IPS-NIHi7 (cell line): ENCODE results near the gene NOL6.
"Not testable (repeated sequence)": the region's sequence is repeated elsewhere in the genome, so short reads cannot be mapped to it uniquely, and the experiment has no call there.

Experiments
- DNase-seq: peaks from one replicate; pipeline ENCODE4 v3.0.0; 2012; ENCODE audit warnings: mixed read lengths; ENCODE audit errors: extremely low spot score

The NOL6 gene, protein sequence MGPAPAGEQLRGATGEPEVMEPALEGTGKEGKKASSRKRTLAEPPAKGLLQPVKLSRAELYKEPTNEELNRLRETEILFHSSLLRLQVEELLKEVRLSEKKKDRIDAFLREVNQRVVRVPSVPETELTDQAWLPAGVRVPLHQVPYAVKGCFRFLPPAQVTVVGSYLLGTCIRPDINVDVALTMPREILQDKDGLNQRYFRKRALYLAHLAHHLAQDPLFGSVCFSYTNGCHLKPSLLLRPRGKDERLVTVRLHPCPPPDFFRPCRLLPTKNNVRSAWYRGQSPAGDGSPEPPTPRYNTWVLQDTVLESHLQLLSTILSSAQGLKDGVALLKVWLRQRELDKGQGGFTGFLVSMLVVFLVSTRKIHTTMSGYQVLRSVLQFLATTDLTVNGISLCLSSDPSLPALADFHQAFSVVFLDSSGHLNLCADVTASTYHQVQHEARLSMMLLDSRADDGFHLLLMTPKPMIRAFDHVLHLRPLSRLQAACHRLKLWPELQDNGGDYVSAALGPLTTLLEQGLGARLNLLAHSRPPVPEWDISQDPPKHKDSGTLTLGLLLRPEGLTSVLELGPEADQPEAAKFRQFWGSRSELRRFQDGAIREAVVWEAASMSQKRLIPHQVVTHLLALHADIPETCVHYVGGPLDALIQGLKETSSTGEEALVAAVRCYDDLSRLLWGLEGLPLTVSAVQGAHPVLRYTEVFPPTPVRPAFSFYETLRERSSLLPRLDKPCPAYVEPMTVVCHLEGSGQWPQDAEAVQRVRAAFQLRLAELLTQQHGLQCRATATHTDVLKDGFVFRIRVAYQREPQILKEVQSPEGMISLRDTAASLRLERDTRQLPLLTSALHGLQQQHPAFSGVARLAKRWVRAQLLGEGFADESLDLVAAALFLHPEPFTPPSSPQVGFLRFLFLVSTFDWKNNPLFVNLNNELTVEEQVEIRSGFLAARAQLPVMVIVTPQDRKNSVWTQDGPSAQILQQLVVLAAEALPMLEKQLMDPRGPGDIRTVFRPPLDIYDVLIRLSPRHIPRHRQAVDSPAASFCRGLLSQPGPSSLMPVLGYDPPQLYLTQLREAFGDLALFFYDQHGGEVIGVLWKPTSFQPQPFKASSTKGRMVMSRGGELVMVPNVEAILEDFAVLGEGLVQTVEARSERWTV

DNA sequence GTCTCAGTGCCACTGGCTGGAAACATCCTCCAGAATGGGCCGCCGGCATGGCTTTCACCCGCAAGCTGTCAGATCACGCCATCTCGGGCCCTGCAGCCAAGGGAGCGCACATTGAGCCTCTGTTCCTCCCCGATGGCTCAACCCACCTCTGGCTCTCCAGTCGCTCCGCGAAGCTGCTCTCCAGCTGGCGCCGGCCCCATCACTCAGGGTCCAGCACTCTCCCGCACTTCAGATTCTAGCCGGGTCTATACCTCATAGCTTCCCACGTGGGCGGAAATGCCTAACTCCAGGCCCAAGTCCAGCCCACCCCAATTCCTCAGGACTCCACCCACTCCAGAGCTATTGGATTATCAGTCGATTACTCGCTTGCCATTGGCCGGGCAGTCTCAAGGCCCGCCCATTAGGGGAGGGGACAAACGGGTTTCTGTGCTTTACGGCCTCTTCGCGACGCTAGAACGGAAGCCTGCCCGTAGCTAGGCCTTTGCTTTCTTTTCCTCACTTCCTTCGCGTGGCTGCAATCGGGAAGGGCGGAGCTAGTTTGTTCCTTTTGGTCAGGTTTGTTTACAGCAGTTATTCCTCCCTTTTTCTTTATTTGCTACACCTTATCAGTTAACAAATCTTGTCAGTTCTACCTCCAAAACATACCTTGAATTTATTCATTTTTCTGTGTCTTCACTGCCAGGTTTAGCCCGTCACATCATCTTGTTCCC, at the start of gene NOL6:
TSS of gene NOL6 (minus strand) at position 282 of the 710 bp plus-strand sequence. CDS start at position 200, 82 bp downstream.
- peak; percentile 98 for DNase-seq

DNA sequence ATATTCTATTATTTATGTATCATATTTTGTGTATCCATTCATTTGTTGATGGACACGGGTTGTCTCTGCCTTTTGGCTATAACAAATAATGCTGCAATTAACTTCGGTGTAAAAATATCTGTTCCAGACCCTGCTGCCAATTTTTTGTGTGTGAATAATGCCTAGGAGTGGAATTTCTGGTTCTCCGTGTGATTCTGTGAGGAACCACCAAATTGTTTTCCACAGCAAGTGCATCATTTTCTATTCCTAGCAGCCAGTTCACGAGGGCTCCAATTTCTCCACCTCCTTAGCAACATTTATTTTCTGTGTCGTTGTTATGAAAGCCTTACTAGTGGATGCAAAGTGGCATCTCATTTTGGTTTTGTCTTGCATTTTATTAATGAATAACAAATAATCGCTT, 48.1 kb upstream of the NOL6 start:
- DNase-seq: not testable (repeated sequence)

DNA sequence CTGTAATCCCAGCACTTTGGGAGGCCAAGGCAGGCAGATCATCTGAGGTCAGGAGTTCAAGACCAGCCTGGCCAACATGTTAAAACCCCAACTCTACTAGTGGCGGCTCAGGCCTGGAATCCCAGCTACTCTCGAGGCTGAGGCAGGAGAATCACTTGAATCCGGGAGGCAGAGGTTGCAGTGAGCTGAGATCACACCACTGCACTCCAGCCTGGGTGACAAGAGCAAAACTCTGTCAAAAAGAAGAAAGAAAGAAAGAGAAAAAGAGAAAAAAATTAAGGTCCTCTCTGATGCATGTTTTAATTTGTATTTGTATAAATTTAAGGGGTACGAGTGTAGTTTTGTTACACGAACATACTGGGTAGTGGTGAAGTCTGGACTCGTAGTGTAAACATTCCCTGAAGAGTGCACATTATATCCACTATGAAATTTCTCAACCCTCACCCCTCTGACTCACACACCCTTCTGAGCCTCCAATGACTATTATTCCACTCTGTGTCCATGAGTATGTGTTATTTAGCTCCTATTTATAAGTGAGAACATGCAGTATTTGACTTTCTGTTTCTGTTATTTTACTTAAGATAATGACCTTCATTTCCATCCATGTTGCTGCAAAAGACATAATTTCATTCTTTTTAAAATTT, 44.3 kb upstream of the NOL6 start:
- DNase-seq: not testable (repeated sequence)

DNA sequence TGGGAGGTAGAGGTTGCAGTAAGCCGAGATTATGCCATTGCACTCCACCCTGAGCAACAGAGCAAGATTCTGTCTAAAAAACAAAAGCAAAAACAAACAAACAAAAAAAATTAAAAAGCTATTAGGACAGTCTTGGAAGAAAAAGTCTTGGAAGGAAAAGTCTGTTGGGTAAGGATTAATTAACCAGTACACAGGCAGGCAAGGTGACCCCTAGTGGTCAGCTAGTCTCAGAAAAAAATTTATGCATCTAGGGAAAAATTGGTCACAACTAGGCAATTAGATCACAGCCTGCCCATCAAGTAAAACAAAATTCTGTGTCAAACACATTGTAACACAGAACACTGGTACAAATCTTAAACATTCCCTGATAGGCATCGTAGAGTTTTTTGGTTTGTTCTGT, 43.6 kb upstream of the NOL6 start:
- DNase-seq: peak; percentile 15

DNA sequence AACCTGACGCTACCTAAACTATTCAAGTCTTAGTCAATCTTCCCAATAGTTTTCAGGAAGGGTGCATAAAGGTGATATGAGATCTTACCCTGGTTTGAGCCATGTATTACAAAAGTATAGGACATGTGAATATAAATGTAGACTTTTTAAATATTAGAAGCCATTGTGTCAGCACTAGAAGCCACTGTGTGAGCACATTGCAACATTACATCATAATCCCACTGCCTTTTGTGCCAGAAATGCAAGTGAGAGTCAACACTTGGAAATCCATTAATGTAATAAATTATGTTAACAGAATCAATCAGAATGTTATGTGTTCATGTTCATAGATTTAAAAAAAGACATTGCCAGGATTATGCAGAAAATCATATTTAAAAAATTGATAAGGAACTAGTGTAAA, 42.7 kb upstream of the NOL6 start:
- DNase-seq: not testable (repeated sequence)

DNA sequence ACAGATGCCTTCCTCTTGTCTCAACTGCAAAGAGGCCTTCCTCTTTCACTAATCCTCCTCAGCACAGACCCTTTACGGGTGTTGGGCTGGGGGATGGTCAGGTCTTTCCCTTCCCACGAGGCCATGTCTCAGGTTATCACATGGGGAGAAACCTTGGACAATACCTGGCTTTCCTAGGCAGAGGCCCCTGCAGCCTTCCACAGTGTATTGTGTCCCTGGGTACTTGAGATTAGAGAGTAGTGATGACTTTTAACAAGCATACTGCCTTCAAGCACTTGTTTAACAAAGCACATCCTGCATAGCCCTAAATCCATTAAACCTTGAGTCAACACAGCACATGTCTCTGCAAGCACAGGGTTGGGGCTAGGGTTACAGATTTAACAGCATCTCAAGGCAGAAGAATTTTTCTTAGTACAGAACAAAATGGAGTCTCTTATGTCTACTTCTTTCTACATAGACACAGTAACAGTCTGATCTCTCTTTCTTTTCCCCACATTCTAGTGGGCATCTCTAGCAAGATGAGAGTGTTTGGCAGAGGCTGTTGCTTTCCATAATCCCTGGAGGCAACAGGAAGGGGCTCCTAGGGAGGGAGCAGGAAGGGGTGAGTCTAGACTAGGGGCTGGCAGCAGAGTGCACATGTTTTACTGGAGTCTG, 41.7 kb upstream of the NOL6 start:
- not testable (repeated sequence) for DNase-seq

DNA sequence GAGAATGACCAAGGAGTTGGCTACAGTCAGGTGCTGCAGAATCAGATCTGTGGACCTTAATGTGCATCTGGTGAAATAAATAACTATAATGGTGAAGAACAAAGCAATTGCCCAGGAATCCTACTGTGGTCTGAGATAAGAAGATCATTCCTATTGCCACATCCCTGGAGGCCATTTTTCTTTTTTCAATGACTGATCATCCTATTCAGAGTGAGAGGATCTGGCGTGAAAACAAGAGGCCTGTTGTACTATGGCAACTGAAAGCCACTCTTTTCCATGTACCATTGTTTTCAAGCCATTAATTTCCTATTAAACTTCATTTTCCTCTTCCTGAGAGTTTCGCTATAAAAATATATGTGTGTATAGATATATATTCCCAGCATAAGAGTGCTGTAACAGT, 38.8 kb upstream of the NOL6 start:
- not testable (repeated sequence) for DNase-seq

DNA sequence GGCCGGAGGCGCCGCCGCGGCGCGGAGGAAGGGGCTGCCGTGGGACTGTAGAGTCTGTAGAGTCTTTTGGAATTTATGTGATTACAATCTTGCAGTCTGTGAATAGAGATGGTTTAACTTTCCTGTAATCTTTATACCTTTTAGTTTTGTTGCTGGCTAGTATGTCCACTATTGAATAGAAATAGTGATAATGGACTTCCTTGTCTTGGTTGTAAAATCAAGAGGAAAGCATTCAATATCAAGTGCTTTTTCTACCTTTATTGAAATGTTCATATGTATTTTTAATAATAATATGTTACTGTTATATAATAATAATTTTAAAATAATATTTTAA, 37.4 kb upstream of the NOL6 start:
- not testable (repeated sequence) for DNase-seq

DNA sequence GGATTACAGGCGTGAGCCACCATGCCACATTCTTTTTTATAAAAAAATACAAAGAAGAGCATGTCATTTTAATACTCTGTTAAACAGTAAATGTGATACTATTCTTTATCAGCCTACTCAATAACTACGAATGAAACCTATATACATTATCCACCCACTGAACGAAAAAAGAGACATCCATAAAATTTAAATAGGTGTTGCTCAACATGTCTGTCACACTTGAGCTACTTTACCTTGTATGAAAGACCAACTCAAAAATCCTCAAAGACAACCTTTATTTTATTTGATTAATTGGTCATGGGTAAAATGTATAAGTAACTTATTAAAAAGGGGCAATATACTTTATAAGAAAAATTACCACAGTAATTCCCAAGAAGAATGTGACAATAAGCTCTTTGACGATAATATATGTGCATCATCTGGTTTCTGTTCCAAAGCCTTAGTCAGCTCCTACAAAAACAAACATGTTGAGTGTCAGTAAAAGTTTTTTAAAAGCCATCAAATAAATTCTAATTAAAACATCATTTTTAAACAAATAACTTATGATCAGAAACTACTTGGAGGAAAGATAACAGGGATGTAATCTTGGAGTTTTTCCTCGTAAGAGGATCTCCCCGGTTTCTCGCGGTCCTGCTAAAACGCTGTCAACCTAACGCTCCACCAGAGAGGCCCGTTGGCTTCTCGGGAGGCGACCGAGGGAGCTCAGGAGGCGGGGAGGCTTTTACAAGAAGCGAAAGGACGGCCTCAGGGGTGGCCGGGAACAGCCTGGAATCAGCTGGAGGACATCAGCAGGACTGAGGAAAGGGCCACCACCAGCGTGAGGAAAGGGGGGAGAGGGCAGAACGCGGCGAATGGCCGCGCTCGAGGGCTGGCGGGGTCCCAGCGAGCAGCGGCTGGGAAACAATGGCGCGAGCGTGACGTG, 36.8 kb upstream of the NOL6 start:
- DNase-seq: peak; percentile 43

DNA sequence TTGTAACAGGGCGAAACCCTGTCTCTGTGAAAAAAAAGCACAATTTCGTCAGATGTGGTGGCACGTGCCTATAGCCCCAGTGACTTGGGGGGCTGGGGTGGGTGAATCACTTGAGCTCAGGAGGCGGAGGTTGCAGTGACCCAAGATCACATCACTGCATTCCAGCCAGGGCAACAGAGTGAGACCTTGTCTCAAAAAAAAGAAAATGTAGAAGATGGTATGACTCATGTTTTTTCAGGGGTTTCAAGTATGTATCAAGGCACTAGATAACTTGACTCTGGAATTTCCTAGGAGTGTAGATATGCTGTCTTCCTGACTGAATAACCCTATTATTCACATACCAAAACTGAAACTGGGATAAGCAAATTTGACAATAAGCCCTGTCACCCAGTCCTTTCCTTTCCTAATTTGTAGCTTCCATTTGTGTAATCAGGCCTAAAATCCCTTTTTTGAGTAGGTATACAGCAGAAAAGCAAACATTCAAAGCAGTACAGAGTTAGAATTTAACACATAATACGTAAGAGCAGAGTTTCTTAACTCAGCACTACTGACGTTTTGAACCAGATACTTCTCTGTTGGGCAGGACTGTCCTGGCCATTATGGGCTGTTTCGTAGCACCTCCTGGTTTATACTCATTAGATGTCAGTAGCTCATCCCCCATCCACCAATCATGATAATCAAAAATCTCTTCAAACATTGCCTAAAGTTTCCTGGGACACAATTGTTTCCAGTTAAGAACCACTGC, 33.1 kb upstream of the NOL6 start:
- DNase-seq: no peak

DNA sequence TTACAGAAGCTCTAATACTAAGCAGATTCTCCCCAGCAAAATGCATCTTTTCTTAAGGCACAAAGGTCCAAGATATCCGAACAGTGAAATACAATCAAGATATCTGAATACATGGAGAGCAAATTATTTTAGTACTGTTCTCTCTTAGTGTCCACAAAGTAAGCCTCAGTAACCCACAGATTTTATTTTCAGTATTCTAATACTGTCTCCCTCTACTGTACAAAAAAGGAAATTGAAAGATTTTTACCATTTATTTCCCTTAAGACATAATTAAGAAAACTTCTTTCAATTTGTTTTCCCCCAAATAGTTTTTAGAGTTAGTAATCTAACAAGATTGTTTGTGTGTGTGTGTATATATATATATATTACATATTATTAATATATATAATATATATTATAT, 24.7 kb upstream of the NOL6 start:
- no peak for DNase-seq

DNA sequence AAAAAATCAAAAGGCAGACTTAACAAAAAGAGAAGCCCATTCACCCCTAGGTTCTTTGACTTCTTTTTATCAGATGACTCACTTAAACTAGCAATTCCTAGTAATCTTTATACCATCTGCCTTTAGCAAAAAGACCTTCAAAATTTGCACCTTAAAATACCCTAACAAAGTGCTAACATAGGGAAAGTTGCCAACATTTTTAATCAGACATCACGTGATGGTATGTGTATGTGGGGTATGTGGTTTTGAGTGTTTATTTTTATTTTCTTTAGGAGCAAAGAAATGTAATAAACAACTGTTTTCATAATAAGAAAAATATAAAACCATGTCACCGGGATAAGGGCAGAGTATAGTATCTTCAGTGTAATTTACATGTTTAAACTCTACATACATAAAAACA, 20.1 kb upstream of the NOL6 start:
- DNase-seq: not testable (repeated sequence)

DNA sequence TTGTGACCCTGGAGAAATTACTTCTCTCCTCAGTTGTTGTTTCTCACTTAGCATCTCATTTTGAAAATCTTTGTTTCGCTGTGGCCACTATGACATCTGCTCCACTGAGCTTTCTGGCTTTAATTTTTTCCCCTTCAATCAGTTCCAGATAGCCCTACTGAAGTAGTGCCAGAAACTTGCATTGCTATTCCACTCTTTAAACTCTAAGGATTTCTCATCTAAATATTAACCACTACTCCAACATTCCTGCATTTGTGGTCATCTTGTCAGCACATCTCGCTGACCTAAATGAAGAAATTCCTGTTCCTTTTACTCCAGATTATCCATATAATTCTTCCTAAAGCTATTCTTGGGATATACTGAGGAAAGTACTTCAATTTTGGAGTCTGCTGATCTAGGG, 15.3 kb upstream of the NOL6 start:
- DNase-seq: no peak

DNA sequence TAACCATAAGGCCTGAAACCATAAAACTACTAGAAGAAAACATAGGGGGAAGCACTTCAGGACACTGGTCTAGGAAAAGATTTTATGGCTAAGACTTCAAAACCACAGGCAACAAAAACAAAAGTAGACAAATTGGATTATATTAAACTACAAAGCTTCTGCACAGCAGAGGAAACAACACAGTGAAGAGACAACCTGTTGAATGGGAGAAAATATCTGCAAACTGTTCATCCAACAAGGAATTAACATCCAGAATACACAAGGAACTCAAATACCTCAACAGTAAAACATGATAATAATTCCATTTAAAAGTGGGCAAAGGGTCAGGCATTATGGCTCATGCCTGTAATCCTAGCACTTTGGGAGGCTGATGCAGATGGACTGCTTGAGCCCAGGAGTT, 11.6 kb upstream of the NOL6 start:
- not testable (repeated sequence) for DNase-seq

DNA sequence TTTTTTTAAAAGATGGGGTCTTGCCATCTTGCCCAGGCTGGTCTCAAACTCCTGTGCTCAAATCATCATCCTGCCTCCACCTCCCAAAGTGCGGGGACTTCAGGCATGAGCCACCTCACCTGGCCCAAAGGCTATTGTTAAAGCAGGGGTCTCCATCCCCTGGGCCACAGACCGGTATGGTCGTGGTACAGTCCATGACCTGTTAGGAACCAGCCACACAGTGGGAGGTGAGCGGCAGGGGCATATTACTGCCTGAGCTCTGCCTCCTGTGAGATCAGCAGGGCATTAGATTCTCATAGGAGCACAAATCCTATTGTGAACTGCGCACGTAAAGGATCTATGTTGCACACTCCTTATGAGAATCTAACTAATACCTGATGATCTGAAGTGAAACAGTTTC, 7.3 kb upstream of the NOL6 start:
- DNase-seq: no peak

DNA sequence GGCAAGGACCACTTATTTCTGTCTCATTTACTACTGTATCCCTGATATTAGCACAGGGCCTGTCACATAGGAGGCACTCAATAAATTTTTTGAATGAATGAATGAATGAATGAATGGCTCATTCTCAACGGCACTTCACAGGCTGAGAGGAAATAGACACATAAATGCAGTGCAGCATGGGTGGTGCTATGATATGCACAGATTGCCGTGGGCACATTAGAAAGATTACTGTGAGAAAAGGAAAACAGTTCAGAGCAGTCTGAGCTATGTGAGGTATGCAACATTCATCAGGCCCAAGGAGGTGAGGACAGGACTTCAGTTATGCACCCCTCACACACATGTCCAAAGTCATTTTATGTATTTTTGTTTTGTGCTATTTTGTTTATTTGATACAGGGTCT, 6.4 kb upstream of the NOL6 start:
- no peak for DNase-seq

DNA sequence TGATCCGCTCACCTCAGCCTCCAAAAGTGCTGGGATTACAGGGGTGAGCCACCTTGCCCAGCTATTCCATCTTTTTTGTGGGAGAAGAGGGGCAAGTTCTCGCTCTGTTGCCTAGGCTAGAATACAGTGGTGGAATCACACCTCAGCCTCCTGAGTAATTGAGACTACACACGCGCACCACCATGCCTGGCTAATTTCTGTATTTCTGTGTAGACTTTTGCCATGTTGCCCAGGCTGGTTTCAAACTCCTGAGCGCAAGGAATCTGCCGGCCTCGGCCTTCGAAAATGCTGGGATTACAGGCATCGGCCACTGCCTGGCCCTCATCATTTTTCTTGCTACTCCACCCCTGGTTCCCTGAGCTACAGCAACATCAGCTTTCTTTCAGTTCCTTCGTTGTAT, 2.8 kb upstream of the NOL6 start:
- DNase-seq: no peak

DNA sequence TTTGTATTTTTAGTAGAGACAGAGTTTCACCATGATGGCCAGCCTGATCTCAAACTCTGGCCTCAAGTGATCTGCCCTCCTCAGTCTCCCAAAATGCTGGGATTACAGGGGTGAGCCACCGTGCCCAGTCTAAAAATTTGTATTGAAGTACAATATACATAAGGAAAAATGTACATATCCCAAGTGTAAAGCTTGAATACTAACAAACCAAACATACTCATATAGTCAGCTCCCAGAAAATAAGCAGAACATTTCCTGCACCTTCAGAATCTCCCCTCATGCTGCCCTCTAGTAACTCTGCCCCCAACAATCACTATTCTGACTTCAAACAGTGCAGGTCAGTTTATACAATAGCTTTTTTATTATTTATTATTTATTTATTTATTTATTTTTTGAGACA, 1.6 kb upstream of the NOL6 start:
- no peak for DNase-seq
